Right atrium auricular region (tissue), 2 donors: ENCODE data around the gene BBX. TPM values are rescaled to one million over a fixed set of nuclear protein-coding genes. Genes with fewer than 3 reads are reported as not detected.

ENCODE experiments used
- DNase-seq: peaks from one replicate; pipeline ENCODE4 v3.0.0-alpha.2; 2019; ENCODE audit warnings: low spot score
- H3K27ac ChIP-seq, 2 donors: fragments of 200-600 bp; sonication (generic); 1 replicate in 1 of 2; 2 replicates in 1 of 2; pipeline ENCODE4 v1.5.1; 2016 to 2019
- H3K27me3 ChIP-seq, 2 donors: fragments of 200-600 bp; sonication (generic); one replicate each; pipeline versions ENCODE4 v1.5.1 to v1.6.0; 2017 to 2019
- H3K36me3 ChIP-seq: fragments of 200-600 bp; sonication (generic); one replicate; pipeline ENCODE4 v1.5.1; 2016
- H3K4me1 ChIP-seq, 2 donors: fragments of 200-600 bp; sonication (generic); one replicate each; pipeline versions ENCODE4 v1.5.1 to v1.6.0; 2017 to 2019
- H3K4me3 ChIP-seq, 2 donors: fragments of 200-600 bp; sonication (generic); 1 replicate in 1 of 2; 2 replicates in 1 of 2; pipeline ENCODE4 v1.5.1; 2017 to 2019; ENCODE audit warnings: mild to moderate bottlenecking in 1 of 2, moderate library complexity in 1 of 2
- H3K9me3 ChIP-seq, 2 donors: fragments of 200-600 bp; sonication (generic); one replicate each; pipeline ENCODE4 v1.5.1; 2019
- total RNA-seq, 2 donors: library from RNA; depleted of rRNA; stranded (reverse); fragments of >200 nt; gene quantifications; one replicate each; pipeline ENCODE4 v1.1.0, GENCODE V29; 2016
- TF ChIP-seq, protein P1 (sequence below), 2 donors: fragments of 200-600 bp; sonication (generic); IDR thresholded peaks; one replicate each; pipeline ENCODE4 v1.5.1; 2019; ENCODE audit warnings: antibody characterized with exemption in 2 of 2

Gene BBX
- total RNA-seq, 2 donors from 2014 or later, result 33.8 to 57.2 TPM

DNA sequence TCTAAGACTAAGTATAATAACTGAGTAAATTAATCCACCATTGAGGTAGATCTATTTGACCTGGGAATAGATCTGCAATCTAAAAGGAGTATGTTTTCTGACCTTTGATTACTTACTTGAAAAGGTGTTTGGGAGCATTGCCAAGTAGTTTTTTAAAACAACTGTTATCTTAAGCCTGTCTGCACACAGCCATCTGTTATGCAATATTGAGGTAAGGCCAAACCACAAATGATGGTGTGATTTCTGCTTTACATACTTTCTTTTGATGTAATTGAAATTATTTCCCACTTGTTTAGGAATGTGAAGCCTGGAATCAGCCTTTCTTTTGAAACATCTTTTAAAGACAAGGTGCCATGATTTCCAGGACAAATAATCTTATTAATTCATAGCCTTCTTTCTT is 274.0 kb downstream of the BBX start:
- no peak overlapping the region for H3K27ac ChIP-seq

DNA sequence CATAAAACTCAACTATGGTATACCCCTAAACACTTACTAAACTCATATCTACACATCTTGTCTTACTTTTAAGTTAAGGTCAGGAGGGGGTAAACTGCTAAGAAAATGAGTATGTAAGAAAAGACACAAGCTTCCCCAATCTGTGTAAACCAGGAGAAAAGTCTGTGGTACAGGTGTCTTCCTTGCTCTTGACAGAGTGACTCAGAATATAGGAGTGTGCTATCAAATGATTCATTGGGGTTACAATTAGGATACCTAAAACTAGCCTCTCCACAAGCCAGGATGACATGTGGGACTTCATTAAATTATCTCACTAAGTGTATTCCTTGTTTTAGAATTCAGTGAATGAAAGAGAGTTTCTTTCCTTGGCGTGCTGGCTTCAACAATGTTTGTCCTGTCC is 274.8 kb downstream of the BBX start:
- Histone ChIP-seq H3K27me3 (no peaks in the 10 kb centered on the region), H3K27ac (no peak overlapping the region), H3K9me3 (no peaks in the 10 kb centered on the region), H3K4me1 (peaks cover 0 to 9% of the 10 kb centered on the region in 2 donors), H3K36me3 (peaks cover 22% of the 10 kb centered on the region), H3K4me3 (no peak overlapping the region)
- TF ChIP-seq, protein P1, sequence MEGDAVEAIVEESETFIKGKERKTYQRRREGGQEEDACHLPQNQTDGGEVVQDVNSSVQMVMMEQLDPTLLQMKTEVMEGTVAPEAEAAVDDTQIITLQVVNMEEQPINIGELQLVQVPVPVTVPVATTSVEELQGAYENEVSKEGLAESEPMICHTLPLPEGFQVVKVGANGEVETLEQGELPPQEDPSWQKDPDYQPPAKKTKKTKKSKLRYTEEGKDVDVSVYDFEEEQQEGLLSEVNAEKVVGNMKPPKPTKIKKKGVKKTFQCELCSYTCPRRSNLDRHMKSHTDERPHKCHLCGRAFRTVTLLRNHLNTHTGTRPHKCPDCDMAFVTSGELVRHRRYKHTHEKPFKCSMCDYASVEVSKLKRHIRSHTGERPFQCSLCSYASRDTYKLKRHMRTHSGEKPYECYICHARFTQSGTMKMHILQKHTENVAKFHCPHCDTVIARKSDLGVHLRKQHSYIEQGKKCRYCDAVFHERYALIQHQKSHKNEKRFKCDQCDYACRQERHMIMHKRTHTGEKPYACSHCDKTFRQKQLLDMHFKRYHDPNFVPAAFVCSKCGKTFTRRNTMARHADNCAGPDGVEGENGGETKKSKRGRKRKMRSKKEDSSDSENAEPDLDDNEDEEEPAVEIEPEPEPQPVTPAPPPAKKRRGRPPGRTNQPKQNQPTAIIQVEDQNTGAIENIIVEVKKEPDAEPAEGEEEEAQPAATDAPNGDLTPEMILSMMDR (IDR thresholded peaks at IDR 0.05), result no peak
- no peak for DNase-seq

More for the DNA sequence above, 274.0 kb downstream of the BBX start:
- Histone ChIP-seq H3K4me1 (peaks cover 0 to 9% of the 10 kb centered on the region in 2 donors), H3K36me3 (peaks cover 14% of the 10 kb centered on the region), H3K27me3 (no peaks in the 10 kb centered on the region), H3K4me3 (no peak overlapping the region), H3K9me3 (no peaks in the 10 kb centered on the region)
- DNase-seq, result no peak
- TF ChIP-seq, protein P1 (IDR thresholded peaks at IDR 0.05), result no peak

DNA sequence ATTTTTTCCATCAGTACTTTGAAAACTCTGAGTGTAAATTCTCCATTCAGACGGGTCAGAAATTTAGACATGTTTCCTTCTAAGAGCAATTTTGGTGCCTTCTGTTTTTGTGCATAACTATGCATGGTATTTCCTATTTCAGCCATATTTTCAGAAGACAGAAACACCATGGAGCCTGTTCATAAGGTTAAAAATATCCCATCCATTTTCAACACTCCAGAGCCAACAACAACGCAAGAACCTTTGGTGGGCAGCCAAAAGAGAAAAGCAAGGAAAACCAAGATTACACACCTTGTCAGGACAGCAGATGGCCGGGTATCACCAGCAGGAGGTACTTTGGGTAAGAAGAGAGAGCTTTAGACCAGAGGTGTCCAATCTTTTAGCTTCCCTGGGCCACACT is 275.6 kb downstream of the BBX start:
- H3K9me3 ChIP-seq, result no peaks in the 10 kb centered on the region
- H3K4me1 ChIP-seq, result peaks cover 0 to 9% of the 10 kb centered on the region in 2 donors
- DNase-seq, result no peak
- H3K27me3 ChIP-seq, result no peaks in the 10 kb centered on the region
- H3K4me3 ChIP-seq, result no peak overlapping the region
- no peak overlapping the region for H3K27ac ChIP-seq
- H3K36me3 ChIP-seq, result peaks cover 23% of the 10 kb centered on the region
- TF ChIP-seq, protein P1 (IDR thresholded peaks at IDR 0.05), result no peak

DNA sequence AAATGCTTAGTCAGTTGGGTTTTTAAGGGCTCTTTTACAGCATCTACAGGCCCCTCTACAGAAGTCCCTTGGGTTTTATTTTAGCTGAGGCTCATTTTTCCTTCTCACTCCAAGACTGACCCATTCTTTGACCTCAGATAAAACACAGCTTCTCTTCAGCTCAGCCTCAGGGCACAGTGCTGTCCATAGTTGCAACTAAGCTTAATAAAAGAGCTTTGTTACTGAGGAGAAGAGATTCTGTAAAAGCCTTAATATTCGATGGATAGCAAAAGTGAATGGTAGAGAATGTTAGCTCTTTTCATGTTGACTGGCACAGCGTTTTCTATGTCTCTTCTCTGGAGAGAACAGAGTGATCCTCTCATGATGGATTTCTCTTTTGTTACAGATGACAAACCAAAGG is 277.9 kb downstream of the BBX start:
- no peak for DNase-seq
- Histone ChIP-seq H3K27me3 (no peaks in the 10 kb centered on the region), H3K4me1 (peaks cover 0 to 9% of the 10 kb centered on the region in 2 donors), H3K27ac (no peak overlapping the region), H3K4me3 (no peak overlapping the region), H3K9me3 (no peaks in the 10 kb centered on the region), H3K36me3 (peaks cover 33% of the 10 kb centered on the region)
- TF ChIP-seq, protein P1 (IDR thresholded peaks at IDR 0.05), result no peak

DNA sequence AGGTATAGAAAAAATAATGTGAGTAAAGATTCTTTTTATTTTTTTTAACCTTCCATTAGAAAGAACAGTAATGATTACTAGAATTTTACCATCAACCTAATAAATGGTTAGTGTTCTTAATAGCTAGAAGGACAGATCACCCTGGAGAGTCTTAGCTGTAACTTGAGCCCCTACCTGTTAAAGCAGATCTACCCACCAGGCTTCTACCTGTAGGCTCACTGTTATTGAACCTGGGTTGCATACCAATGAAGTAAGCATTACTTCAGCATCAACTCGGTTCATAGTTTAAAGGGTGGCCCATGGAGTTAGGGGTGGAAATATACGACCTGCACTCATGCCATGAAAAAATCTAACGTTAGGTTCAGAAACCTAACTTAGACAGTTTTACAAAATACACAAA is 280.4 kb downstream of the BBX start:
- peaks cover 48% of the 10 kb centered on the region for H3K36me3 ChIP-seq
- H3K27me3 ChIP-seq, result no peaks in the 10 kb centered on the region
- DNase-seq, result no peak
- H3K4me1 ChIP-seq, result no peaks in the 10 kb centered on the region
- no peak overlapping the region for H3K27ac ChIP-seq
- TF ChIP-seq, protein P1 (IDR thresholded peaks at IDR 0.05), result no peak
- H3K4me3 ChIP-seq, result no peak overlapping the region
- no peaks in the 10 kb centered on the region for H3K9me3 ChIP-seq

DNA sequence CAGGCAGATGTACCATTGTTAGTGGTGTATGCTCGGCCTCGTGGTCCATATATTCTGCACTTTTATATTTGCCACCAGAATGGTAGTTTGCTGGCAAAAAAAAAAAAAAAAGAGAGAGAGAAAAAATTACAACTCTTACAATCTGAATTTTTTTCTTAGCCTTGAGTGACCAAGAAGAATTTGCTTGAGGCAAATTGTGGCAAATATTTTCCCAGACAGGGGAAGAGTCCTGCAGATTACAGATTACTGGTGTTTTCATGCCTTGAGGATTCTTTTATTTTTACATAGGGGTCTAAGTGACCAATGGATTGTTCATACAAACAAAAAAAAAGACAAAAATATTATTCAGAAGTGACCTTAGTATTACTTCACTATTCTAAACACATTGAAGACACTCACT is 283.3 kb downstream of the BBX start:
- no peak overlapping the region for H3K4me3 ChIP-seq
- no peak overlapping the region for H3K27ac ChIP-seq
- H3K36me3 ChIP-seq, result peaks cover 41% of the 10 kb centered on the region
- DNase-seq, result no peak
- no peaks in the 10 kb centered on the region for H3K4me1 ChIP-seq
- TF ChIP-seq, protein P1 (IDR thresholded peaks at IDR 0.05), result no peak
- no peaks in the 10 kb centered on the region for H3K27me3 ChIP-seq
- H3K9me3 ChIP-seq, result no peaks in the 10 kb centered on the region
